Peyer's patch (tissue), 4 donors: ENCODE data around the gene ASIC5.
"Not testable (repeated sequence)": the region's sequence is repeated elsewhere in the genome, so short reads cannot be mapped to it uniquely, and the experiment has no call there.

Experiments used
- CTCF ChIP-seq, 6 experiments: fragments of 450-650 bp in 4 of 6; fragments of 200-600 bp in 2 of 6; sonication (generic) in 1 of 6; IDR thresholded peaks; one replicate each; pipeline ENCODE4 v1.5.1; 2017 to 2019; ENCODE audit warnings: antibody characterized with exemption in 6 of 6, mild to moderate bottlenecking in 3 of 6, moderate library complexity in 1 of 6
- POLR2A ChIP-seq, 2 donors: fragments of 450-650 bp; IDR thresholded peaks; one replicate each; pipeline ENCODE4 v1.5.1; 2017; ENCODE audit warnings: antibody characterized with exemption in 2 of 2, mild to moderate bottlenecking in 2 of 2, moderate library complexity in 2 of 2

- TF ChIP-seq CTCF, POLR2A (IDR thresholded peaks at IDR 0.05): not testable (repeated sequence)
These were observed 68.5 kb downstream of the ASIC5 start for GRCh38 chr4:155797581-155797980.
